ENCODE data around the gene ULK4.

ULK4 gene

GRCh38 chr3:41490360-41490759, 471.5 kb downstream of the ULK4 start:
- in situ Hi-C loops (cut with MboI; ENCODE audit: low sequenced_read_pairs): no loop called here
- DNase-seq (ENCODE audit: low spot score in 2 of 2): no peak
- Histone ChIP-seq H3K4me3 (no peak overlapping the region), H3K4me1 (no peaks in the 10 kb centered on the region), H3K9me3 (no peaks in the 10 kb centered on the region), H3K36me3 (replicated peaks) (no peaks in the 10 kb centered on the region), H3K27me3 (ENCODE audit: low read depth) (no peaks in the 10 kb centered on the region)

GRCh38 chr3:41489231-41489630, 472.7 kb downstream of the ULK4 start:
- Histone ChIP-seq H3K4me1 (no peaks in the 10 kb centered on the region), H3K36me3 (replicated peaks) (no peaks in the 10 kb centered on the region), H3K4me3 (no peak overlapping the region), H3K9me3 (no peaks in the 10 kb centered on the region), H3K27me3 (ENCODE audit: low read depth) (no peaks in the 10 kb centered on the region)
- no peak for DNase-seq (ENCODE audit: low spot score in 2 of 2)
- in situ Hi-C loops (cut with MboI; ENCODE audit: low sequenced_read_pairs): no loop called here

- in situ Hi-C loops (cut with MboI; ENCODE audit: low sequenced_read_pairs): no loop called here
- Histone ChIP-seq H3K4me1 (no peaks in the 10 kb centered on the region), H3K4me3 (no peak overlapping the region), H3K27me3 (ENCODE audit: low read depth) (no peaks in the 10 kb centered on the region), H3K36me3 (replicated peaks) (no peaks in the 10 kb centered on the region), H3K9me3 (no peaks in the 10 kb centered on the region)
- no peak for DNase-seq (ENCODE audit: low spot score in 2 of 2)
These were observed 473.4 kb downstream of the ULK4 start for GRCh38 chr3:41488501-41488900.

GRCh38 chr3:41485484-41485883, 476.4 kb downstream of the ULK4 start:
- no peaks in the 10 kb centered on the region for H3K4me1 ChIP-seq
- no peak for DNase-seq (ENCODE audit: low spot score in 2 of 2)
- no peaks in the 10 kb centered on the region for H3K27me3 ChIP-seq (ENCODE audit: low read depth)
- H3K9me3 ChIP-seq: no peaks in the 10 kb centered on the region
- H3K4me3 ChIP-seq: no peak overlapping the region
- in situ Hi-C loops (cut with MboI; ENCODE audit: low sequenced_read_pairs): no loop called here
- H3K36me3 ChIP-seq (replicated peaks): no peaks in the 10 kb centered on the region

GRCh38 chr3:41482134-41482533, 479.8 kb downstream of the ULK4 start:
- in situ Hi-C loops (cut with MboI; ENCODE audit: low sequenced_read_pairs): no loop called here
- no peak for DNase-seq (ENCODE audit: low spot score in 2 of 2)
- Histone ChIP-seq H3K4me1 (no peaks in the 10 kb centered on the region), H3K9me3 (no peaks in the 10 kb centered on the region), H3K4me3 (no peak overlapping the region), H3K36me3 (replicated peaks) (no peaks in the 10 kb centered on the region), H3K27me3 (ENCODE audit: low read depth) (no peaks in the 10 kb centered on the region)

GRCh38 chr3:41478278-41478677, 483.6 kb downstream of the ULK4 start:
- in situ Hi-C loops (cut with MboI; ENCODE audit: low sequenced_read_pairs): no loop called here
- no peak for DNase-seq (ENCODE audit: low spot score in 2 of 2)
- Histone ChIP-seq H3K9me3 (no peaks in the 10 kb centered on the region), H3K27me3 (ENCODE audit: low read depth) (no peaks in the 10 kb centered on the region), H3K36me3 (replicated peaks) (no peaks in the 10 kb centered on the region), H3K4me3 (no peak overlapping the region), H3K4me1 (no peaks in the 10 kb centered on the region)

GRCh38 chr3:41477399-41478014, 484.4 kb downstream of the ULK4 start:
- in situ Hi-C loops (cut with MboI; ENCODE audit: low sequenced_read_pairs): no loop called here
- H3K4me3 ChIP-seq: no peak overlapping the region

GRCh38 chr3:41469083-41469482, 492.8 kb downstream of the ULK4 start:
- H3K36me3 ChIP-seq (replicated peaks): no peaks in the 10 kb centered on the region
- peaks cover 3% of the 10 kb centered on the region; the same call in 1 of the 2 replicates for H3K27me3 ChIP-seq (ENCODE audit: low read depth)
- H3K9me3 ChIP-seq: no peaks in the 10 kb centered on the region
- no peak overlapping the region for H3K4me3 ChIP-seq
- no peaks in the 10 kb centered on the region for H3K4me1 ChIP-seq
- DNase-seq (ENCODE audit: low spot score in 2 of 2): no peak
- in situ Hi-C loops (cut with MboI; ENCODE audit: low sequenced_read_pairs): no loop called here

More at GRCh38 chr3:41477399-41478014, 484.4 kb downstream of the ULK4 start:
- no peaks in the 10 kb centered on the region for H3K27me3 ChIP-seq (ENCODE audit: low read depth)
- no peaks in the 10 kb centered on the region for H3K36me3 ChIP-seq (replicated peaks)
- H3K9me3 ChIP-seq: no peaks in the 10 kb centered on the region
- DNase-seq (ENCODE audit: low spot score in 2 of 2): no peak
- no peaks in the 10 kb centered on the region for H3K4me1 ChIP-seq

GRCh38 chr3:41467481-41467880, 494.4 kb downstream of the ULK4 start:
- Histone ChIP-seq H3K27me3 (ENCODE audit: low read depth) (peaks cover 3% of the 10 kb centered on the region; the same call in 1 of the 2 replicates), H3K4me3 (no peak overlapping the region), H3K36me3 (replicated peaks) (no peaks in the 10 kb centered on the region), H3K4me1 (no peaks in the 10 kb centered on the region), H3K9me3 (no peaks in the 10 kb centered on the region)
- in situ Hi-C loops (cut with MboI; ENCODE audit: low sequenced_read_pairs): no loop called here
- no peak for DNase-seq (ENCODE audit: low spot score in 2 of 2)

GRCh38 chr3:41464858-41465257, 497.0 kb downstream of the ULK4 start:
- peaks cover 3% of the 10 kb centered on the region; the same call in 1 of the 2 replicates for H3K27me3 ChIP-seq (ENCODE audit: low read depth)
- no peaks in the 10 kb centered on the region for H3K4me1 ChIP-seq
- no peaks in the 10 kb centered on the region for H3K9me3 ChIP-seq
- DNase-seq (ENCODE audit: low spot score in 2 of 2): no peak
- no peaks in the 10 kb centered on the region for H3K36me3 ChIP-seq (replicated peaks)
- no peak overlapping the region for H3K4me3 ChIP-seq
- in situ Hi-C loops (cut with MboI; ENCODE audit: low sequenced_read_pairs): no loop called here

GRCh38 chr3:41464401-41464800, 497.5 kb downstream of the ULK4 start:
- in situ Hi-C loops (cut with MboI; ENCODE audit: low sequenced_read_pairs): no loop called here
- Histone ChIP-seq H3K4me1 (no peaks in the 10 kb centered on the region), H3K27me3 (ENCODE audit: low read depth) (peaks cover 3% of the 10 kb centered on the region; the same call in 1 of the 2 replicates), H3K9me3 (no peaks in the 10 kb centered on the region), H3K4me3 (no peak overlapping the region), H3K36me3 (replicated peaks) (no peaks in the 10 kb centered on the region)
- DNase-seq (ENCODE audit: low spot score in 2 of 2): no peak

- Histone ChIP-seq H3K4me3 (no peak overlapping the region), H3K9me3 (no peaks in the 10 kb centered on the region), H3K27me3 (ENCODE audit: low read depth) (peaks cover 3% of the 10 kb centered on the region; the same call in 1 of the 2 replicates), H3K4me1 (no peaks in the 10 kb centered on the region), H3K36me3 (replicated peaks) (no peaks in the 10 kb centered on the region)
- no peak for DNase-seq (ENCODE audit: low spot score in 2 of 2)
- in situ Hi-C loops (cut with MboI; ENCODE audit: low sequenced_read_pairs): no loop called here
These were observed 499.7 kb downstream of the ULK4 start for GRCh38 chr3:41462103-41462691.

GRCh38 chr3:41460736-41461135, 501.2 kb downstream of the ULK4 start:
- no peaks in the 10 kb centered on the region for H3K36me3 ChIP-seq (replicated peaks)
- no peak overlapping the region for H3K4me3 ChIP-seq
- peaks cover 3% of the 10 kb centered on the region; the same call in 1 of the 2 replicates for H3K27me3 ChIP-seq (ENCODE audit: low read depth)
- in situ Hi-C loops (cut with MboI; ENCODE audit: low sequenced_read_pairs): no loop called here
- no peaks in the 10 kb centered on the region for H3K4me1 ChIP-seq
- no peak for DNase-seq (ENCODE audit: low spot score in 2 of 2)
- no peaks in the 10 kb centered on the region for H3K9me3 ChIP-seq

GRCh38 chr3:41457176-41457575, 504.7 kb downstream of the ULK4 start:
- no peak for DNase-seq (ENCODE audit: low spot score in 2 of 2)
- H3K9me3 ChIP-seq: no peaks in the 10 kb centered on the region
- H3K27me3 ChIP-seq (ENCODE audit: low read depth): no peaks in the 10 kb centered on the region
- no peak overlapping the region for H3K4me3 ChIP-seq
- H3K36me3 ChIP-seq (replicated peaks): no peaks in the 10 kb centered on the region
- in situ Hi-C loops (cut with MboI; ENCODE audit: low sequenced_read_pairs): no loop called here
- H3K4me1 ChIP-seq: no peaks in the 10 kb centered on the region

- Histone ChIP-seq H3K9me3 (no peaks in the 10 kb centered on the region), H3K36me3 (replicated peaks) (no peaks in the 10 kb centered on the region), H3K4me1 (no peaks in the 10 kb centered on the region), H3K4me3 (no peak overlapping the region), H3K27me3 (ENCODE audit: low read depth) (no peaks in the 10 kb centered on the region)
- in situ Hi-C loops (cut with MboI; ENCODE audit: low sequenced_read_pairs): no loop called here
- no peak for DNase-seq (ENCODE audit: low spot score in 2 of 2)
These were observed 505.7 kb downstream of the ULK4 start for GRCh38 chr3:41456162-41456561.

Data from HAP-1 (cell line).